H1 (cell line): ENCODE measurements around the gene HTRA2. TPM values are rescaled to one million over a fixed set of nuclear protein-coding genes. Genes with fewer than 3 reads are reported as not detected.

ENCODE experiments used
- ASH2L ChIP-seq: fragments of 200-600, 300-600 bp; sonication (generic); IDR thresholded peaks from one replicate; pipeline ENCODE4 v1.7.1; 2017; ENCODE audit warnings: low read length
- ATF3 ChIP-seq: IDR thresholded peaks from 2 replicates; pipeline ENCODE4 v1.6.1; 2011; ENCODE audit warnings: low read depth, mild to moderate bottlenecking, low read length; ENCODE audit not compliant: insufficient read depth
- BACH1 ChIP-seq: IDR thresholded peaks from 2 replicates; pipeline ENCODE4 v1.6.1; 2012; ENCODE audit warnings: low read length, improper control_type of control experiment
- BCL11A ChIP-seq, 2 experiments: IDR thresholded peaks; one replicate each; pipeline ENCODE4 v1.6.1; 2011; ENCODE audit warnings: low read depth in 2 of 2, low read length in 2 of 2, mild to moderate bottlenecking in 2 of 2
- BRCA1 ChIP-seq: IDR thresholded peaks from 2 replicates; pipeline ENCODE4 v1.6.1; 2012; ENCODE audit warnings: low read depth, low read length, improper control_type of control experiment
- CBX5 ChIP-seq: fragments of 300-800, 300-1000 bp; sonication (generic); IDR thresholded peaks from 2 replicates; pipeline ENCODE4 v1.7.1; 2016; ENCODE audit warnings: antibody characterized with exemption, low read length, low read depth
- CBX8 ChIP-seq: fragments of 300-800, 300-1000 bp; sonication (generic); IDR thresholded peaks from 2 replicates; pipeline ENCODE4 v1.7.1; 2016; ENCODE audit warnings: low read depth, low read length, borderline replicate concordance
- CEBPB ChIP-seq: IDR thresholded peaks from 2 replicates; pipeline ENCODE4 v1.6.1; 2012; ENCODE audit warnings: low read depth, low read length
- CREB1 ChIP-seq: IDR thresholded peaks from 2 replicates; pipeline ENCODE4 v1.6.1; 2012; ENCODE audit warnings: inconsistent platforms
- E2F6 ChIP-seq: IDR thresholded peaks from 2 replicates; pipeline ENCODE4 v1.6.1; 2012; ENCODE audit warnings: inconsistent platforms
- HDAC6 ChIP-seq: IDR thresholded peaks from one replicate; pipeline ENCODE4 v1.7.1; 2012; ENCODE audit warnings: low read depth, mild to moderate bottlenecking, inconsistent platforms, low read length, moderate library complexity
- KDM5A ChIP-seq: fragments of 200-600 bp; IDR thresholded peaks from 2 replicates; pipeline ENCODE4 v1.7.1; 2012; ENCODE audit warnings: mild to moderate bottlenecking, low read length, inconsistent platforms, mixed read lengths
- MAFK ChIP-seq: IDR thresholded peaks from 2 replicates; pipeline ENCODE4 v1.6.1; 2012; ENCODE audit warnings: low read depth, mild to moderate bottlenecking, improper control_type of control experiment, low read length
- SIN3A ChIP-seq, 2 experiments: IDR thresholded peaks in 1 of 2; conservative IDR thresholded peaks in 1 of 2; 2 replicates each; pipeline ENCODE4 v1.6.1; 2011 to 2012; ENCODE audit warnings: low read length in 2 of 2, improper control_type of control experiment in 1 of 2, low read depth in 1 of 2, mild to moderate bottlenecking in 1 of 2
- SP1 ChIP-seq: IDR thresholded peaks from 2 replicates; pipeline ENCODE4 v1.6.1; 2011; ENCODE audit warnings: low read depth, low read length
- SP2 ChIP-seq: IDR thresholded peaks from 2 replicates; pipeline ENCODE4 v1.6.1; 2012; ENCODE audit warnings: mild to moderate bottlenecking, low read length, inconsistent platforms
- SP4 ChIP-seq: IDR thresholded peaks from 2 replicates; pipeline ENCODE4 v1.6.1; 2012; ENCODE audit warnings: low read length, inconsistent platforms
- SRF ChIP-seq: IDR thresholded peaks from 2 replicates; pipeline ENCODE4 v1.6.1; 2011; ENCODE audit warnings: mild to moderate bottlenecking, low read depth, low read length, moderate library complexity
- TAF1 ChIP-seq: IDR thresholded peaks from 2 replicates; pipeline ENCODE4 v1.6.1; 2011; ENCODE audit warnings: mild to moderate bottlenecking, low read depth, low read length
- TCF12 ChIP-seq: IDR thresholded peaks from 2 replicates; pipeline ENCODE4 v1.6.1; 2011; ENCODE audit warnings: low read depth, mild to moderate bottlenecking, low read length
- YY1 ChIP-seq: IDR thresholded peaks from 2 replicates; pipeline ENCODE4 v1.6.1; 2011; ENCODE audit warnings: low read depth, mild to moderate bottlenecking, low read length
- polyA plus RNA-seq, 7 experiments: library from polyadenylated mRNA; depleted of rRNA in 3 of 7; stranded (reverse) in 5 of 7; unstranded in 2 of 7; fragments of >200 nt in 5 of 7; fragments of 200-250 nt in 2 of 7; gene quantifications; 1 replicate in 5 of 7; 2 replicates in 1 of 7; 4 replicates in 1 of 7; pipeline versions ENCODE4 v1.2.1 to v1.2.3, GENCODE V29; 2011 to 2013; ENCODE audit warnings: missing spikeins in 2 of 7, mixed read lengths in 2 of 7
- total RNA-seq: library from RNA; stranded (reverse); fragmentation: NEBNext Ultra II Directional; extraction: Animal tissue kit (Norgen Biotek cat#: 25700); gene quantifications from 2 replicates; pipeline ENCODE4 v1.2.1, GENCODE V29; 2021
- TF ChIP-seq, protein P1 (sequence below), 3 experiments: IDR thresholded peaks; 1 replicate in 2 of 3; 2 replicates in 1 of 3; pipeline versions ENCODE4 v1.5.1 to v1.6.1; 2011; ENCODE audit warnings: low read length in 3 of 3, mild to moderate bottlenecking in 3 of 3, inconsistent platforms in 2 of 3, low read depth in 1 of 3, moderate library complexity in 1 of 3; ENCODE audit not compliant: insufficient read depth in 1 of 3; ENCODE audit errors: control extremely low read depth in 1 of 3

Gene HTRA2
- total and polyA plus RNA-seq, 2 of the 8 experiments (the other 6 are each of a cell fraction or from before 2014, with no cell fraction given), result 21.6 to 37.6 TPM

DNA sequence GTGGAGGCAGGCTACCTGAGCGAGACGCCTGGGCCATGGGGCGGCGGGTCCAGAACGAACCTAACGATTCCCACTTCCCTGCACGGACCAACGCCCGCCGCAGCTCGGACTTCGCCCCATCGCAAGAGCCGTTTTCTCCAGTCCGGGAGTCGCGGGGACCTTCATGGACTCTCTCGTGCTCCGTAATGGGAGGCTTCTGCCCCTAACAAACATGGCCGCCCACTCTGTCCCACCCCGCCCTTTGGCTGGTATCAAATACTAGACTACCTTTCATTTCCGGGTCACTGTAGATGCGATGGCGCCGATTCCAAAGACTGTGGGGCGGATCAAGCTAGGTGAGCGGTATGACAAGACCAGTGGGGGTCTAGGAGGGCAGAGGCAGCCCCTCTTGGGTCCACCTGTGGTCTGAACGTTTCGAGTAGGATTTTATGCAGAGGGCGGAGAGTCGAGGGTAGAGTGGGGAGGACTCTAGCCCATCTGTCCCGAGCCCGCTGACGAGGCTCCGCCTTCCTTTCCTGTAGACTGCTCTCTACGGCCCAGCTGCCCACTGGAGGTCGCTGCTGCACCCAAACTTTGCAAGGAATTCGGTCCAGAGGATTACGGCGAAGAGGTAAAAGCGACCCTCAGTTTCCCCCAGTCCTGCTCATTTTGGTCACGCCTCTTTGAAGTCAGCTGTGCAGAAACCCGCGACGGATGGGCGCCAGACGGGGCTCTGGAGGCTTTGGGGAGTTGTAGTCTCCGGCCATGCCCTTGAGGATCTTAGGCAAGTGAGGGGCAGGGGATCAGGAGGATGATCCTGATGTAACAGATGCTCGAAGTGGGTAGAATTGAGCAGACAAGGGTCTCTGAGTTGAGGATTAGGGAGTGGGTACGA is 46.7 kb upstream of the HTRA2 start, which contains the start of the genes CCDC142 and TTC31 (continued):
- TF ChIP-seq E2F6 (peak; percentile 52), SIN3A (conservative IDR thresholded peaks at IDR 0.05 in 1 of 2, IDR thresholded peaks at IDR 0.05 in 1 of 2; ENCODE audit: low read depth in 1 of 2, low read length in 2 of 2) (peak; percentile 20 to 60; a peak in 1 of 4 replicates), BACH1 (no peak), YY1 (peak; percentile 99), BCL11A (IDR thresholded peaks at IDR 0.05; ENCODE audit: low read depth in 2 of 2, low read length in 2 of 2) (no peak), SRF (no peak), BRCA1 (no peak), CBX5 (no peak), SP1 (peak; percentile 47; the same call in 1 of the 2 replicates), SP2 (no peak), HDAC6 (no peak), ASH2L (peak; percentile 84), CBX8 (no peak), SP4 (0 out of 2 replicates have a peak, but pooled peaks have one; percentile 63), MAFK (no peak), TCF12 (no peak), ATF3 (no peak), CEBPB (no peak), CREB1 (peak; percentile 71), TAF1 (peak; percentile 74), KDM5A (peak; percentile 94)
- TF ChIP-seq, protein P1, sequence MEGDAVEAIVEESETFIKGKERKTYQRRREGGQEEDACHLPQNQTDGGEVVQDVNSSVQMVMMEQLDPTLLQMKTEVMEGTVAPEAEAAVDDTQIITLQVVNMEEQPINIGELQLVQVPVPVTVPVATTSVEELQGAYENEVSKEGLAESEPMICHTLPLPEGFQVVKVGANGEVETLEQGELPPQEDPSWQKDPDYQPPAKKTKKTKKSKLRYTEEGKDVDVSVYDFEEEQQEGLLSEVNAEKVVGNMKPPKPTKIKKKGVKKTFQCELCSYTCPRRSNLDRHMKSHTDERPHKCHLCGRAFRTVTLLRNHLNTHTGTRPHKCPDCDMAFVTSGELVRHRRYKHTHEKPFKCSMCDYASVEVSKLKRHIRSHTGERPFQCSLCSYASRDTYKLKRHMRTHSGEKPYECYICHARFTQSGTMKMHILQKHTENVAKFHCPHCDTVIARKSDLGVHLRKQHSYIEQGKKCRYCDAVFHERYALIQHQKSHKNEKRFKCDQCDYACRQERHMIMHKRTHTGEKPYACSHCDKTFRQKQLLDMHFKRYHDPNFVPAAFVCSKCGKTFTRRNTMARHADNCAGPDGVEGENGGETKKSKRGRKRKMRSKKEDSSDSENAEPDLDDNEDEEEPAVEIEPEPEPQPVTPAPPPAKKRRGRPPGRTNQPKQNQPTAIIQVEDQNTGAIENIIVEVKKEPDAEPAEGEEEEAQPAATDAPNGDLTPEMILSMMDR (IDR thresholded peaks at IDR 0.05; ENCODE audit: control extremely low read depth in 1 of 3, insufficient read depth in 1 of 3, low read depth in 1 of 3, low read length in 3 of 3), result peak; percentile 81 to 95 (median 89)
